GDM1 (cell line): ENCODE data around the gene PADI1.
"Not testable (repeated sequence)": the region's sequence is repeated elsewhere in the genome, so short reads cannot be mapped to it uniquely, and the experiment has no call there.

Experiments used
- DNase-seq: peaks from one replicate; lab custom pipeline; 2025; lab: John Stamatoyannopoulos, UW

The PADI1 gene

DNA sequence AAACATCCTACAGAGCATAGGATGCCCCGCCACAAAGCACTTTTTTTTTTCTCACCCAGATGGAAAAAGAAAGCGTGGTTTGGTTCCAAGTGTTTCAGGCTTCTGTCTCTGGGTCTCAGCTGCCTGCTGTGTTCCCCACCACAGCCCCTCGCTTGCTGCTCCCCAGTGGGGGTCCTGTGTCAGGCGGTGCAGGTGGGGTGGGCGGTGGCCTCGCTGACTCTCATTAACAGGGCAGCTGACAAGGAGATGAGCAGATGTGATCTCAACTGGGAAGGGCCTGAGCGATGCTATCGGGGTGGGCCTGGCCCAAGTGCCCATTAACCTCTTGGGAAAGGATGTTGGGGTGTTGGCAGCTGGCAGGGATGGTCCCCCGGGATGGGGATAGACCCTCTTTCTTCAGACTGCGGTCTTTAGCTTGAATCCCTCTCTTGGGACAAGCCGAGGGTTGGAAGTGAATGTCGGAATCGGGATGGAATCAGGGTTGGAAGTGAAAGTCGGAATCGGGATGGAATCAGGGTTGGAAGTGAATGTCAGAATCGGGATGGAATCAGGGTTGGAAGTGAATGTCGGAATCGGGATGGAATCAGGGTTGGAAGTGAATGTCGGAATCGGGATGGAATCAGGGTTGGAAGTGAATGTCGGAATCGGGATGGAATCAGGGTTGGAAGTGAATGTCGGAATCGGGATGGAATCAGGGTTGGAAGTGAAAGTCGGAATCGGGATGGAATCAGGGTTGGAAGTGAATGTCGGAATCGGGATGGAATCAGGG is 36.3 kb downstream of the PADI1 start:
- DNase-seq = not testable (repeated sequence)

DNA sequence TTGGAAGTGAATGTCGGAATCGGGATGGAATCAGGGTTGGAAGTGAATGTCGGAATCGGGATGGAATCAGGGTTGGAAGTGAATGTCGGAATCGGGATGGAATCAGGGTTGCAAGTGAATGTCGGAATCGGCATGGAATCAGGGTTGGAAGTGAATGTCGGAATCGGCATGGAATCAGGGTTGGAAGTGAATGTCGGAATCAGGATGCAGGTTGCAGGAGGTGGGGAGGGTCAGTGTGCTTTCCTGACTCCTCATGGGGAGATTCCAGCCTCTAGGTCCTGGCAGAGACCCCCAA is 36.8 kb downstream of the PADI1 start:
- DNase-seq = not testable (repeated sequence)

DNA sequence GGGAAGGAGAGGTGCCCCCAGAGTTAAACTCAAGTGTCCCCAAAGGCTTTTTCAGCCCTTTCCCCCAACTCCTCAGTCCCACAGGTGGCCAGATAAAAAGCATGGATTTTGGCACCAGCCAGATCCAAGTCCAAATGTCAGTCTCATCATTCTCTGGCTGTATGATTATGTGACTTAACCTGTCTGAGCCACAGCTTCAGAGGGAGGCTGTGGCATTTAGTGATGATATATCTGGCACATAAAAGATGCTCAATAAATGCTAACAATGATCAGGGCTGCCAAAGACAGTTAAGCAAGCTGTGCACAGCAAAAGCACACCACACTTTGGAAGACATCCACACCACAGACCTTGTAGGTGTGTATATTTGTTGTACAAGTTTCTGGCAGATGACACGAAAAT is 38.3 kb downstream of the PADI1 start:
- no peak for DNase-seq

DNA sequence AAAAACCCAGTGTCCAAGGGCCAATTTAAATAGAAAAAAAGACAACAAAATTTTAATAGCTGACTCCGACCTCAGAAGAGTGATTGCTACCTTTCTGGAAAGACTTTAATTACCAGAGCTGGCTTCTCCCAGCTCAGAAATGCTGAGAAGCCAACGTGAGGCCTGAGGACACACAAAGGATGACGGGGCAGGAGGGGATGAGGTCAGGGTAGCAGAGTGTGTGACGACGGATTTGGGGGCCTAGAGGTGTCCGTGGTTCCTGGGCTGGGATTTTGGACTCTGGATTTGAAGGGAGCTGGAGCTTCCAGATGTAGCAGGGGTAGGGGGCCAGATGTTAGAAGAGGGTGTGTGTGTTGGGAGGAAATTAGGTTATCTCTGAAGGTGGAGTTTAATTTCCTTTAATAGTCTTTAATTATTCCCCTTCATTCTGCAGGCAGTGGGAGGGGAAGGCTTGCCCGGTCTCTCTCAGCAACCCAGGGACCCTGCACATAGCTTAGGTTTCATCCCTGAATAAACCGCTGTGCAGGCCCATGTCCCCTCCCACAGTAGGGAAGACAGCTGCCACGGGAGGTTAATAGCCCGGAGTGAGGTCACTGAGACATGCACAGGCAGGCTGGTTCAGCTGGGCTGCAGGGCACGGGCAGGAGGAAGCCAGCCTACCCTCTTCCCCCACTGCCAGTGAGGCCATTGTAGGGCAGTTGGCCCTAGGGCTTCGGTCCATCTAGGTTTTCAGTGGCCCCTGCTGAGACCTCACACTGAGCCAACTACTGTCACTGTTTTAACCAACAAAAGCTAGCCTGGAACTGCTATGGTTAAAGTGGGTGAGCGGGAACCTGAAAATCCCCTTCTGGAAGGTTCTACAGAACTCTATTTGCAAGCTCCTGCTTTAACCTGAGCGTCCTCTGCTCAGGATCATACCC is 40.2 kb downstream of the PADI1 start:
- DNase-seq = no peak

DNA sequence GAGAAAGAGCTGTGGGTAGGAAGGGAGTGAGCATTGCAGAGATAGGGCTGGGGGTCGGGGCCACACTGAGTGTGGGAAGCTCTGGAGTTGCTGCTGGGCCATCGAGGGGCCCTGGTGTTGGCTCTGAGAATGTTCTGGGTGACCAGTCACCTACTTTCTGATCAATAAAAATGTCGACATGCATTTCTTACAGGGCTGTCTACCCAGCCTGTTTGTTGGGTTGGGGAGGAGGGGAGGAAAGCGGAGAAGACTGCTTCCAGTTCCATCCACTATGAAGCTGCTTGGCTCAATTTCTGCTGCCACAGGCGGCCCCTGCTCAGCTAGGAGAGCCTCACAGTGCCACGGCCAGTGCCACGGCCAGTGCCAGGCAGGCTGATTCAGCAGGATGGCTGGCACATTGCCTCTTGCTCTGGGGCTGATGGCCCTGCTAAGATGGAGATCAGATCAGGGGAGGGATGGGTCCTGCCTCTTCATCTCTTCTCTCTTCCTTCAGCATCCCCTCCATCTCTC is 40.9 kb downstream of the PADI1 start:
- DNase-seq = no peak

DNA sequence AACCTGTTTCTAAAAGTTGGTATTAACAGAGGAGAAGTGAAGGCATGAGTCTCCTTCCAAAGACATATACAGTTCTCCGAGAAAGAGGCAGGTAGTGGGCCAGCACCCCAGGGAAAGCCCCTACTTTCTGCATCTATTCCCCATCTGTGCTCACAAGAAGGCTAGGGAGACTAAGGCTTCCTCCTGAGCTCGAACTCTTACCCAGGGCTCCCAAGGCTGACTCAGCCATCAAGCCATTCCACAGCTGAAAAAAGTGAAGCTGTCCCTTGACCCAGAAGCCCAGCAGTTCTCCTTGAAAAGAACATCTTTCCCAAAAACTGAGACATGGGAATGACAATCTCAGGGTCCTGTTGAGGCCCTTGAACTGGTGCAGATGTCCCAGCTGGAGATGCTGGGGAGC is 42.0 kb downstream of the PADI1 start:
- DNase-seq = no peak

DNA sequence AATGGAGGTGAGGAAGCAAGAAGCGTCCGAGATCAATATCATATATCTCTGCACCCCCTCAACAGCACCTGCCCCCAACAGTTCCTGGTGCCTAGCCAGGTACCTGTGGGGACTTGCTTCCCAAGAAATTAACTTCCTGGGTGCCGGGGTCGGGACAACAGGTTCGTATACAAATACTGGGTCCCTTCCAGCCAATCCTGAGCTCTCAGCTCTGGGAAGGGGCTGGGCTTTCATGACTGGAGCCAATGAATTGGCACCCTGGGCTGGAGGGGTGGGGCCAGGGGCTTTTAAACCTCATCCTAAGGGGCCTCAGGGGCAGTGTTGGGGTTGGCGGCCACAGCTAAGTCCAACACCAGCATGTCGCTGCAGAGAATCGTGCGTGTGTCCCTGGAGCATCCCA is 43.9 kb downstream of the PADI1 start, which contains the start of gene PADI3:
PADI3 (plus strand) TSS at position 318 of the 400 bp plus-strand sequence; CDS start at position 358, 40 bp downstream.
- no peak for DNase-seq

DNA sequence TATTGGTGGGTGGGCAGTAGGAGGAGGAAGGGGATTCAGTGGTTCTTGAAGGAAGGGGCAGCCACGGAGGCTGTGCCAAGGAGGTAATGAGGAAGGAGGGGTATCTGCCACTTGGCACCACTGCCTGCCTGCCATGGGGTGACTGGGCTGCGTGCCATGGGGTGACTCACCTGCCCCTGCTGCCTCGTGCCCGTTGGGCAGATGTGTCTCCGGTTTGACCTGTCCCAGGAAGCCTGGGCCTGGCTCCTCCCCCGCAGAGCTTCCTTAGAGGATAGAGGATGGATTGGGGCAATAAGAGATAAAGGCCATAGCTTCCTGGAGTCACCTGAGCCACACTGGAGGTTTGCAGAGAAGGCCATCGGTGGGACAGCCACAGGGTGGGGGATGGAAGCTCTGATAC is 45.7 kb downstream of the PADI1 start:
- peak; percentile 41 for DNase-seq

DNA sequence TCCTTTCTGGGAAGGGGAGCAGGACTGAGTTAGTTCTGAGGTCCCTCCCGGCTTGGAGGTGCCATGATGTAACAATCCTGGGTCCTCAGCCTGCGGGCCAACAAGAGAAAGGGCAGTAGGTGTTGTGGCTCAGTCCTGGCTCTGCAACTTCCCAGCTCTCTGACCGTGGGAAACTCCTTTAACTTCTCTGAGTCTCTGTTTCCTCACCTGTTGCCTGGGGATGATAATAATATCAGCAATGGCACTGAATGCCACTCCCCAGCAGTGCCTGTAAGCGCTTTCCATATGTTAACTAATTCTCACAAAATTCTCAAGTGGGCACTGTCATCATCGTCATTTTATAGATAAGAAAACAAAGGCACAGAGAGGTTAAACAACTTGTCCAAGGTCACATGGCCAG is 46.3 kb downstream of the PADI1 start:
- DNase-seq = no peak

DNA sequence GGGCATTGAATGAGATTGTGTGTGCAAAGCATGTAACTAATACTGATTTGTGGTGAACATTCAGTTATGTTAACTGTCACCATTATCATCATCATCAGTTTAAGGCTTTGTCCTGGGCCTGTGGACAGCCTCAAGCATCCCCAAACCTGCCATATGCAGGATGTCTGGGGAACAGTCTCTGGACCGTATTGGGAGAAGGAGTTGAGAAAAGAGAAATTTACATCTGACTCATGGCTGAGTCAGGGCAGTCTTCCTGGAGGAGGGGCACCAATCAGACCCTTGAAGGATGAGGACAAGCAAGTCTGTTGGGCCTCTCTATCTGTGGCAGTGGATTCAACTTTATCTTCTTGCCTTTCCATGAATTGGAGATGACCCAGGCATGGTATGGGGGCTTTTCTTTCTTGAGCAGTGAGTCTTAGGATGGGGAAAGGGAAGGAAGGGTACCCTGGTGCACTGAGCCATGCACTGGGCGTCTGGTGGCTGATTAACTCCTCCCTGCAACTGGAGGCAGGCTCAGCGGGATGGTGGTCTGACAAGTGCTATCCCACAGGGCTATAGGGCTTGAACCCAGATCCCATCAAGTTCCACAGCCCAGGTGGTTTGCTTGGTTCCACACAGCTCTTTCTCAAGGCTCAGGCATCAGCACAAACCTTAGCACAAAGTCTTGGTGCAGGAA is 46.9 kb downstream of the PADI1 start:
- DNase-seq = no peak

DNA sequence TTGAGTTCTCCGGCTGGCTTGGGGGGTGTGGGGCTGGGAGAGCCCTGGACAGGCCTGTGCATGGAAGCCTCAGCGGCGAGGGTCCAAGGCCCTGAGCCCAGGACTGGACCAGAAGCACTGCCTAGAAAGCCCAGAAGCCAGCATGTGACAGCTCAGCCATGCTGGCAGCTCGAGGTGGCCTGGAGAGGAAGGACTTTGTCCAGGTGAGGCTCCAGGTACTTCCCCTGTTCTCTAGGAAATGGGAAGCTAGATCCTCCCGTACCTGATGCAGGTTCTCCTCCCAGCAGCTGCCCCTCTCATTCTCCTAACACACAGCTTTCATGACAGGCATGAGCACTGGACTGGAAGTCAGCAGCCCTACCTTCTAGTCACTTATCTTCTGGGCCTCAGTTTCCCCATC is 50.4 kb downstream of the PADI1 start:
- DNase-seq = no peak

DNA sequence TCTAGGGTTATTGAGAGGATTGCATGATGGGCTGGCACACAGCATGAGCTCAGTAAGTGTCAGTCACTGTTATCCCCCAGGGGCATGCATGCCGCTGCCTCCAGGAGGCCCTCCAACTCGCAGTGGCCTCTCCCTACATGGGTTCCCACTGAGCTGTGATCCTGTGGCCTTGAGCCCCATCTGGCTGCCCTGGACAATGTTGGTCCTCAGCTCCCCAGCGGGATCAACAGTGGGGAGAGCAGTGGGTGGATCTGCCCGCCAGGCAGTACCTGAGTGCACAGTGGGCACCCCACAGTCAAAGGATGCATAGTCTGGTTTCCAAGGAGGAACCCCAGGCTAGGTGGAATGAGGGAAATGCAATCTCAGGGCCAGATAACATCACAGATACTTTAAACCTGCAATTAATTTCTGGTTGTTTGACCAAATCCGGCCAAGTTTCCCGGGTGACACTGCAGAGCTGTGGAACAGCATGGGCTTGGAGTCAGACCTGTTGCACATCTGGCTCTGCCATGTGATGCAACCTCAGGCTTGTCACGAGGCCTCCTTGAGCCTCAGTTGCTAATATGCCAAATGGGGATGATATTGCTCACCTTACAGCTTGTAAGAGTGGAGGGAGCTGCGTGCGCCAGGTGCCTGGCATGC is 53.3 kb downstream of the PADI1 start:
- DNase-seq = no peak

DNA sequence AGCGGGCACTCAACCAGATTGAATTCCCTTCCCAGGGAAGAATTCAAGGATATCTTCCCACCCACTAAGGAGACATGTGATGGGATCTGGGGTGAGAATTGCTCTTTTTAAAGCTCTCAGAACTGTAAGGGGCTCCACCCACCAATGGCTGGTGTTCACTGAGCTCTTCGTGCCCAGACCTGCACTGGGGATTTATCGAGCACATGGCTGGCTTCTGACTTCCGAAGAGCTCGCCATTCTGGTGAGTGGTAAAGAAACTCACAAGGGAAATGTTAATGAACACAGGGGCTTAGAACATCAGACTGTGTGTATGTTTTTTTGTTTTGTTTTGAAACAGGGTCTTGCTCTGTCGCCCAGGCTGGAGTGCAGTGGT is 53.8 kb downstream of the PADI1 start:
- DNase-seq = no peak

DNA sequence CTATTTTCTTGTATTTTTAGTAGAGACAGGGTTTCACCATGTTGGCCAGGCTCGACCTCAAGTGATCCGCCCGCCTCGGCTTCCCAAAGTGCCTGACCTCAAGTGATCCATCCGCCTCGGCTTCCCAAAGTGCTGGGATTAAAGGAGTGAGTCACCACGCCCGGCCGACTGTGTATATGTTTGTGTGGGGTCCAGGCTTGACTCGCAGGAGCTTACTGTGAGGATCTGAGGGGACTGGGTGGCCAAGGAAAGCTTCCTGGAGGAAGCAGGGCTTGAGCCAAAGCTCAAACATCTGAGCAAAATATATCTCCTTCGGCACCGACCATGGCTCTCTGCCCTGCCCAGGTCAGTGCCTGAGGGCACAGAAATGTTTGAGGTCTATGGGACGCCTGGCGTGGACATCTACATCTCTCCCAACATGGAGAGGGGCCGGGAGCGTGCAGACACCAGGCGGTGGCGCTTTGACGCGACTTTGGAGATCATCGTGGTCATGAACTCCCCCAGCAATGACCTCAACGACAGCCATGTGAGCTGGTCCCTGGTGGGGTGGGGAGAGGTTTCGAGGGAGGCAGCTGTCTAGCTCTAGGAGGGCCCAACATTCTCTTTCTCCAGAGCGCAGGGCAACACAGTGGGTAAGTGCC is 54.4 kb downstream of the PADI1 start:
- no peak for DNase-seq

DNA sequence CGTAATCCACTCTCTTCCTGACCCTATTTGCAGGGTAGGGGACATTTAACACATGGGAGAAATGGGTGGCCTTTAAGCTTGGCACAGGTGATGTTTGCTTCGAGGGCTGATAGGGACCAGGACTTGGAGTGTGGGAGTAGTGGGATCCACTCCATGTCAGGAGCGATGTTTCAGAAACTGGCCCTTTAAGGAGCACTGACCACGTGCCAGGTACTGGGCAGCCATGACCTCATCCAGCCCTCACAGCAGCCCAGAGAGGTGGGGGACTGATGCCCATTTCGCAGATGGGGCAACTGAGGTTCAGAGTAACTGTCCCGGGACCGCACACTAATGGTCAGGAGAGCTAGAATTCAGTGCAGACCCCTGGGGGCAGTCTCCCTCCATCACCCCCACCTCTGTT is 55.3 kb downstream of the PADI1 start:
- no peak for DNase-seq

DNA sequence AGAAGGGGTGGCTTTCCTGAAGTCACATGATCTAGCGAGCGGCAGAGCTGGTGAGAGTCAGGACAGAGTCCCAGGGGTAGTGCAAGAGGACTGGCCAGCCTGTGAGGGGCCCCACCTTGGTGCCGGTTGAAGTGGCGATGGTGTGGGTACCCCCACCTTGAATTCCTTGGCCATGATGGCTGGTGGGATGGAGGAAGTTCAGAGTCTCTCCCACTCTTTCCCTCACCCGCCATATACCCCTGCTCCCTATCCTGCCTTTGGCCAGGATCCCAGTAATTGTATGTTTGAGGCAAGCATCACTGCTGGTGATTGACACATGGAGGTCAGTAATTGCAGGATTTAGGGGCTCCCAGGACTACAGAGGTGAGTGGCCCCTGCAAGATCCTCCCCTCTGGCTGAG is 55.8 kb downstream of the PADI1 start:
- DNase-seq = no peak

DNA sequence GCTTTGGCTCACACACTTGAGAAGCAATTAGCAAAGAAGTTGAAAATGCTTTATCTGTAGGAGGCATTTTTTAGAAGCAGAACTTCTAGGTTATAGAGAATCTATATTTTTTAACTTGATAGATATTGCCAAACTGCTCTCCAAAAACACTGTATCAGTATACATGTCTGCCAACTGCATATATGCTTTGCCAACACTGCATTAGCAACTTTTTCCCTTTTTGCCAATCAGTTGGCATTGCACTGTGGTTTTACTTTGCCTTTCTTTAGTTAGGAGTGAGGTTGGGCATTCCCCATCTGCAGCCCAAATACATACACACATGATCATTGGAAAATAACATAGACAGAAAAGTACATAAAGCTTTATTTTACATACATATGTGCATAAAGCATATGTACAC is 59.0 kb downstream of the PADI1 start:
- DNase-seq = no peak

DNA sequence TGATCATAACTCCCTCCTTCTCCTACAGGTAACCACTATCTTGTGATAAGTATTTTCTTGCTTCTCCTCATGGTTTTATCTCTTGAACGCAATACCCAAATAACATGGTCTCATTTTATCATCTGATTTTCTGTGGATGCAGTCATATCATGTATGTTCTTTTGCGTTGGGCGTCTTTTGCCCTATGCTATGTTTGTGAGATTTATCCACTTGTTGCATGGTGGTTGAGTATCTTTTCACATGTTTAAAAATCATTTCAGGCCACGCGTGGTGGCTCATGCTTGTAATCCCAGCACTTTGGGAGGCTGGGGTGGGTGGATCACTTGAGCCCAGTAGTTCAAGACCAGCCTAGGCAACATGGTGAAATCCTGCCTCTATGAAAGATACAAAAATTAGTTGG is 59.5 kb downstream of the PADI1 start:
- no peak for DNase-seq

DNA sequence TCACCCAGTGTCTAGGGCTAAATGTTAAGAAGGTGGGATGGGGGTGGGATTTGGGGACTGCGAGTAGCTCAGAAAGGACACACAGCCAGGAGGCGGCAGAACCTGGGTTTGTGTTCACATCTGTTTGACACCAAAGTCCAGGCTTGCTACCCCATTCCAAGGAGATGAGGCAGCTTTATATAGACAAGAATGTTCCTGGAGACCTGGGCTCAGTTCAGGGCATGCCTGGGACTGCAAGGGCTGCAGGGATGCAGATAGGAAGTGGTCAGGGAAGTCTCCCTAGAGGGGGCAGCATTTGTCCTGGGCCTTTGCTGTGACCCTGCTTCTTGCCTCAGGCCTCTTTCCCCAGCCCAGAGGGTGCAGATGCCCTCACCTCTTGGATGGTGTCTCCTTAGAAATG is 60.2 kb downstream of the PADI1 start:
- no peak for DNase-seq

DNA sequence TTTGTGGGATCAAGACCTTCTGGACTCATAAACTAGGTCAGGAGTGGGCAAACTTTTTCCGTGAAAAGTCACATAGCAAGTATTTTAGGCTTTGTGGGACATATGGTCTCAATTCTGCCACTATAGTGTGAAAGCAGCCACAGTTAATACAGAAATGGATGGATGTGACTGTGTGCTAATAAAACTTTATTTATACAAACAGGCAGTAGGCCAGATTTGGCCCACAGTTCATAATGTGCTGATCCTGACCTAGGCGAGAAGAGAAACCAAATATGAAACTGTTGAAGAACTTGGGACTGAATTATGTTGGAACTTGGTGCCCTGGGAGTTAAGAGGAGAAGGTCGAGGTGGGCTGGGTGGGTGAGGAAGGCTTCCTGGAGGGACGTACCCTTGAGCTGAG is 61.0 kb downstream of the PADI1 start:
- no peak for DNase-seq

DNA sequence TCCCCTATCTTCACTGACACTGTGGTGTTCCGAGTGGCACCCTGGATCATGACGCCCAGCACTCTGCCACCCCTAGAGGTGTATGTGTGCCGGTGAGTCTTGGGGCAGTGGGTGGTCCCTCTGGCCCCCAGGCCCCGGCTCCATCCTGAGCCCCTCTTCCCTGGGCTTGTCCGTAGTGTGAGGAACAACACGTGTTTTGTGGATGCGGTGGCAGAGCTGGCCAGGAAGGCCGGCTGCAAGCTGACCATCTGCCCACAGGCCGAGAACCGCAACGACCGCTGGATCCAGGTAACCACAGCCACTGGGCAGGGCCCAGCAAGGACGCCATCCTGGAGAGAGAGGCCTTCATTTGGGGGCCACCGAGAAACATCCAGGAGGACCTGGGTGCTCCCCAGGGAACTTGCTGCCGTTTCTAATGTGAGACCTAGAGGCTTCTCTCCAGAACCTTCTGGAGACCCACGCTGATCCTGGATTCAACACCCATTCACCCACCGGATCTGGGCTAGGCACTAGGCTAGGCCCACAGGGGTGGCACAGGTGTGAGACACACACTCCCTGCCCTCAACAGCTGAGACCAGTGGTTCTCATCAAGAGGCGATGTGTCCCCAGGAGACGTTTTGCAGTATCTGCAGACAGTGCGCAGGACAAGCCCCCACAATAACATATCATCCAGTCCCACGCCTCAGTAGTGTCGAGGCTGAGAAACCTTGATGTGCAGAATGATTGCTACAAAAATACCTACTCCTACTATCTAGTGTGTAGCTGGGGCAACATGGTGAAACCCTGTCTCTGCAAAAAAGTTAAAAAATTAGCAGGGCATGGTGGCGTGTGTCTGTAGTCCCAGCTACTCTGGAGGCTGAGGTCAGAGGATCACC is 66.2 kb downstream of the PADI1 start:
- no peak for DNase-seq
